WERI-Rb-1 (cell line): Measurements from ENCODE around the gene RHBDF1.

Source experiments
- DNase-seq: peaks from one replicate; pipeline ENCODE4 v3.0.0-alpha.2; 2020
- H3K27ac ChIP-seq: fragments of 250-450 bp; sonication (Bioruptor Pico); 2 replicates; pipeline ENCODE4 v1.5.1; 2020; ENCODE audit warnings: mild to moderate bottlenecking, moderate library complexity
- H3K27me3 ChIP-seq: fragments of 250-450 bp; sonication (Bioruptor Pico); 2 replicates; pipeline ENCODE4 v1.5.1; 2021; ENCODE audit warnings: mild to moderate bottlenecking, low read depth, moderate library complexity; ENCODE audit not compliant: insufficient read depth, severe bottlenecking
- H3K36me3 ChIP-seq: fragments of 250-450 bp; sonication (Bioruptor Pico); 2 replicates; pipeline ENCODE4 v1.5.1; 2020; ENCODE audit warnings: mild to moderate bottlenecking, moderate library complexity
- H3K4me3 ChIP-seq: 2 replicates; pipeline ENCODE4 v1.5.1; 2011; ENCODE audit warnings: low read depth, mild to moderate bottlenecking, control low read depth, low read length
- H3K9me3 ChIP-seq: fragments of 250-450 bp; sonication (Bioruptor Pico); 2 replicates; pipeline ENCODE4 v1.5.1; 2021; ENCODE audit warnings: mild to moderate bottlenecking, moderate library complexity; ENCODE audit not compliant: severe bottlenecking
- CTCF ChIP-seq: IDR thresholded peaks from 2 replicates; pipeline ENCODE4 v1.5.1; 2011; ENCODE audit warnings: low read depth, mild to moderate bottlenecking, control low read depth, inconsistent platforms, low read length

RHBDF1 gene

GRCh38 chr16:67183-67791 lies 5.1 kb downstream of the RHBDF1 start:
- Histone ChIP-seq H3K27ac (no peak overlapping the region), H3K27me3 (no peaks in the 10 kb centered on the region), H3K36me3 (no peaks in the 10 kb centered on the region; the same call in 1 of the 2 replicates), H3K4me3 (no peak overlapping the region), H3K9me3 (no peaks in the 10 kb centered on the region)
- no peak for TF ChIP-seq CTCF
- DNase-seq = no peak

GRCh38 chr16:66309-67182 lies 5.9 kb downstream of the RHBDF1 start:
- H3K27ac ChIP-seq = no peak overlapping the region

GRCh38 chr16:65745-66144 lies 6.7 kb downstream of the RHBDF1 start:
- DNase-seq = peak; percentile 83
- Histone ChIP-seq H3K27ac (no peak overlapping the region; the same call in 1 of the 2 replicates), H3K27me3 (no peaks in the 10 kb centered on the region), H3K36me3 (no peaks in the 10 kb centered on the region; the same call in 1 of the 2 replicates), H3K9me3 (no peaks in the 10 kb centered on the region), H3K4me3 (no peak overlapping the region)
- TF ChIP-seq CTCF = peak; percentile 98

More at GRCh38 chr16:66309-67182, 5.9 kb downstream of the RHBDF1 start:
- no peaks in the 10 kb centered on the region for H3K9me3 ChIP-seq
- TF ChIP-seq CTCF = no peak
- H3K4me3 ChIP-seq = no peak overlapping the region
- no peaks in the 10 kb centered on the region; the same call in 1 of the 2 replicates for H3K36me3 ChIP-seq
- DNase-seq = no peak
- no peaks in the 10 kb centered on the region for H3K27me3 ChIP-seq

- H3K4me3 ChIP-seq = no peak overlapping the region
- no peaks in the 10 kb centered on the region for H3K27me3 ChIP-seq
- no peak overlapping the region for H3K27ac ChIP-seq
- peaks cover 7% of the 10 kb centered on the region for H3K36me3 ChIP-seq
- TF ChIP-seq CTCF = no peak
- H3K9me3 ChIP-seq = no peaks in the 10 kb centered on the region
- DNase-seq = no peak
These were observed 7.5 kb downstream of the RHBDF1 start for GRCh38 chr16:64914-65255.

- Histone ChIP-seq H3K4me3 (no peak overlapping the region), H3K27me3 (no peaks in the 10 kb centered on the region), H3K36me3 (peaks cover 14% of the 10 kb centered on the region), H3K27ac (no peak overlapping the region), H3K9me3 (no peaks in the 10 kb centered on the region)
- no peak for TF ChIP-seq CTCF
- DNase-seq = no peak
These were observed 8.2 kb downstream of the RHBDF1 start for GRCh38 chr16:63998-64913.
